ENCODE data around the gene TFPT. TPM values are rescaled to one million over a fixed set of nuclear protein-coding genes. Genes with fewer than 3 reads are reported as not detected.

TFPT gene
- total RNA-seq, 1 experiment from 2014 or later = 45.4 TPM

DNA sequence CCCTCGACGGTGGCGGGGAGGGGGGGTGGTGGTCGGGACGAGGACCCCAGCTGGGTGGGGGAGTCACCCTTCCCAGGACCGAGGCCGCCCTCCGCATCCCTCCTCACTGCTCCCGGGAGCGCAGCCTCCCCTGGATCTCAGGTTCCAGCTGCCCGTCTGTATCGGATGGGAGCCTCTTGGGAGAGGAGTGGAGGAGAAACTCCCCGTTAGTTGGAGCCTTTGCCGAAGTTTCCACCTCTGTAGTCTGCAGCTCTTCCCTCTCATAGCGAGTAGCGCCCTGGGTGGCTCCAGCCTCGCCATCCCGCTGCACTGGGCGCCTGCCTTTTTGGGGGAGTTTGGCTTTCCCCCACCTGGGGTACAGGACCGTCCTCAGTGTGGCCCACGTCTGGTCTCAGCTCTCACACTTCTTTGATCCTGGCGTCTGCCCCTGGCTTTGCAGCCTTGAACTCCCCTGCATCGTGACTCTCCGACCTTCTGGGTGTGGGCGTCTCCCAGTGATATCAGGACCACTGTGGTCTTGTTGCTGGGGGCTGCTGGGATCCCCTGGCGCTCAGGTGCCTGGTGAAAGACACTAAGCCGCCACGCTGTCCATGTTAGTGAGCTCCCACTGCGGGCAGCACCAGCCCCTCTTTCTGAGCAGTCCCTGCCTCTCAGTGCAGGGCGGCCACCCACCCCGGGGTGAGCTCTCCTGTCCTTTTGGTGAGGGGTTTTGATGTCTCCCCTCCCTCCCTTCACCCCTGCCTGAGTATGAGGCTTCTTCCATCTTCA is 23.2 kb upstream of the TFPT start:
- POLR2A ChIA-PET = no interaction called here
- no TSS peak for BruUV-seq (replicated peaks)
- Histone ChIP-seq H3K4me3 (ENCODE audit: low read depth in 2 of 2, low read length in 2 of 2) (peak overlapping the region; percentile 68 to 78), H3K4me1 (ENCODE audit: control insufficient read depth, insufficient read depth, low read length) (peaks cover 30% of the 10 kb centered on the region), H3K9me3 (ENCODE audit: control insufficient read depth, insufficient read depth, low read depth, low read length) (no peaks in the 10 kb centered on the region), H3K36me3 (ENCODE audit: control insufficient read depth, insufficient read depth, low read length) (peaks cover 16% of the 10 kb centered on the region), H3K27ac (ENCODE audit: low read length) (peak overlapping the region; percentile 89), H3K27me3 (ENCODE audit: control insufficient read depth, insufficient read depth, low read length) (no peaks in the 10 kb centered on the region)
- in situ Hi-C loops (cut with HindIII; ENCODE audit: low pct_unique_long_range_greater_than_20kb, low sequenced_read_pairs) = no loop called here
- DNase-seq (ENCODE audit: low read depth, low spot score) = no peak
- CTCF ChIA-PET = interaction anchor here (1.8 kb wide), 1 partner anchor 346 kb away, joined by 5 read pairs; no protein-coding TSS in a partner anchor
- intact Hi-C loops (cut with micrococcal nuclease; ENCODE audit: unreplicated experiment) = no loop called here
- no peak for ATAC-seq
- no peak for TF ChIP-seq SIN3A (IDR thresholded peaks at IDR 0.05; ENCODE audit: borderline replicate concordance, insufficient read depth, low read depth, low read length)
- 0 out of 2 replicates have a peak, but pooled peaks have one; percentile 30 for TF ChIP-seq TCF7L2 (IDR thresholded peaks at IDR 0.05; ENCODE audit: low read depth, low read length)

DNA sequence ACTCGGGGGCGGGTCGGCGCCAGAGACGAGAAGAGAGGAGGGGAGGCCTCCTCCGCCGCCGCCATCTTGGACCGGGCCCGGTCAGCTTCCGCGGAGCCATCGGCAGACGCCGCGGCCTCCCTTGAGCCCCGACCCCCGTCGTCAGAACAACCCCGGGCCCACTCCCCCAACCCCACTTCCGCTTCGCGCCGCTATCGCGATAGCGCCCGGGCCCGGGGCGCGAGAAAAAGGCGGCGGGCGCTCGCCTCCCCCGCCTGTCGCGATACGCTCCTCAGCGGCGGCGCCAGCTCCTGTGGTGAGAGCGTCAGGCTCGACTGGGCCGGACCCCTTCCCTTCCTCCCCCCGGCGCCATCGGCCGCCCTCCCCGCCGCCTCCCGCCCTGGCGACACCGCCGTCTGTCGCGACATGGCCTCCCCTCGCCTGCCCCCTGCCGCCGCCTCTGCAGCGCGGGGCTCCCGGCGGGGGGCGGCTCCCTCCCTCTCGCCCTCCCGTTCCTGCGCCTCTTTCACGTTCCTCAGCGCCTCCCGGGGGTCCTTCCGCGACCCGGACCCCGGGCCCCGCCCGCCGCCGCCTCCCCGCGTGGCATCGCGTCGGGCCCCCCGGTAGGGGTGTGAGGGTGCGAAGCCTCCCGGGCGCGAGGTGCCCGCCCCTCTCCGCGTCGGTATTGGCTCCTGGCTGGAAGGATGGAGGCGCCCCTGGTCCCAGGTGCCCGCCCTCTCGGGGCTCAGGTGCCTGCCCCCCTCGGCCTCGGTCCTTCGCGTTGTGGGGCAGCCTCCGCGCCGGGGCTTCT is 22.4 kb upstream of the TFPT start, which contains the start of gene CNOT3:
TSS of gene CNOT3 (plus strand) at position 64 of the 790 bp plus-strand sequence. CDS start 5,217 bp downstream, outside the sequence.
- CTCF ChIA-PET = interaction anchor here (0.7 to 1.8 kb wide), 2 partner anchors 20 to 345 kb away, joined by 4 to 5 read pairs; no protein-coding TSS in a partner anchor
- Histone ChIP-seq H3K27ac (ENCODE audit: low read length) (peak within 1 kb of the TSS; percentile 95), H3K4me3 (ENCODE audit: low read depth in 2 of 2, low read length in 2 of 2) (peak within 1 kb of the TSS; percentile 68 to 97), H3K27me3 (ENCODE audit: control insufficient read depth, insufficient read depth, low read length) (no peaks in the 10 kb centered on the region), H3K36me3 (ENCODE audit: control insufficient read depth, insufficient read depth, low read length) (peaks cover 8% of the 10 kb centered on the region), H3K9me3 (ENCODE audit: control insufficient read depth, insufficient read depth, low read depth, low read length) (no peaks in the 10 kb centered on the region), H3K4me1 (ENCODE audit: control insufficient read depth, insufficient read depth, low read length) (peaks cover 30% of the 10 kb centered on the region)
- intact Hi-C loops (cut with micrococcal nuclease; ENCODE audit: unreplicated experiment) (no loop called here), in situ Hi-C loops (cut with HindIII; ENCODE audit: low pct_unique_long_range_greater_than_20kb, low sequenced_read_pairs) (no loop called here)
- BruUV-seq (replicated peaks) = no TSS peak
- ATAC-seq = no peak
- TF ChIP-seq POLR2AphosphoS5 (IDR thresholded peaks at IDR 0.05; ENCODE audit: low read depth, low read length) (peak; percentile 87), TCF7L2 (IDR thresholded peaks at IDR 0.05; ENCODE audit: low read depth, low read length) (no peak), SIN3A (IDR thresholded peaks at IDR 0.05; ENCODE audit: borderline replicate concordance, insufficient read depth, low read depth, low read length) (peak; percentile 81; the same call in 1 of the 2 replicates)
- TF ChIP-seq, protein P1, sequence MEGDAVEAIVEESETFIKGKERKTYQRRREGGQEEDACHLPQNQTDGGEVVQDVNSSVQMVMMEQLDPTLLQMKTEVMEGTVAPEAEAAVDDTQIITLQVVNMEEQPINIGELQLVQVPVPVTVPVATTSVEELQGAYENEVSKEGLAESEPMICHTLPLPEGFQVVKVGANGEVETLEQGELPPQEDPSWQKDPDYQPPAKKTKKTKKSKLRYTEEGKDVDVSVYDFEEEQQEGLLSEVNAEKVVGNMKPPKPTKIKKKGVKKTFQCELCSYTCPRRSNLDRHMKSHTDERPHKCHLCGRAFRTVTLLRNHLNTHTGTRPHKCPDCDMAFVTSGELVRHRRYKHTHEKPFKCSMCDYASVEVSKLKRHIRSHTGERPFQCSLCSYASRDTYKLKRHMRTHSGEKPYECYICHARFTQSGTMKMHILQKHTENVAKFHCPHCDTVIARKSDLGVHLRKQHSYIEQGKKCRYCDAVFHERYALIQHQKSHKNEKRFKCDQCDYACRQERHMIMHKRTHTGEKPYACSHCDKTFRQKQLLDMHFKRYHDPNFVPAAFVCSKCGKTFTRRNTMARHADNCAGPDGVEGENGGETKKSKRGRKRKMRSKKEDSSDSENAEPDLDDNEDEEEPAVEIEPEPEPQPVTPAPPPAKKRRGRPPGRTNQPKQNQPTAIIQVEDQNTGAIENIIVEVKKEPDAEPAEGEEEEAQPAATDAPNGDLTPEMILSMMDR (IDR thresholded peaks at IDR 0.05) = no peak
- DNase-seq (ENCODE audit: low read depth, low spot score) = no peak
- POLR2A ChIA-PET = interaction anchor here (1.2 kb wide), 2 partner anchors 20 to 21 kb away, joined by 3 to 4 read pairs; partner anchors contain the start of gene LENG1

DNA sequence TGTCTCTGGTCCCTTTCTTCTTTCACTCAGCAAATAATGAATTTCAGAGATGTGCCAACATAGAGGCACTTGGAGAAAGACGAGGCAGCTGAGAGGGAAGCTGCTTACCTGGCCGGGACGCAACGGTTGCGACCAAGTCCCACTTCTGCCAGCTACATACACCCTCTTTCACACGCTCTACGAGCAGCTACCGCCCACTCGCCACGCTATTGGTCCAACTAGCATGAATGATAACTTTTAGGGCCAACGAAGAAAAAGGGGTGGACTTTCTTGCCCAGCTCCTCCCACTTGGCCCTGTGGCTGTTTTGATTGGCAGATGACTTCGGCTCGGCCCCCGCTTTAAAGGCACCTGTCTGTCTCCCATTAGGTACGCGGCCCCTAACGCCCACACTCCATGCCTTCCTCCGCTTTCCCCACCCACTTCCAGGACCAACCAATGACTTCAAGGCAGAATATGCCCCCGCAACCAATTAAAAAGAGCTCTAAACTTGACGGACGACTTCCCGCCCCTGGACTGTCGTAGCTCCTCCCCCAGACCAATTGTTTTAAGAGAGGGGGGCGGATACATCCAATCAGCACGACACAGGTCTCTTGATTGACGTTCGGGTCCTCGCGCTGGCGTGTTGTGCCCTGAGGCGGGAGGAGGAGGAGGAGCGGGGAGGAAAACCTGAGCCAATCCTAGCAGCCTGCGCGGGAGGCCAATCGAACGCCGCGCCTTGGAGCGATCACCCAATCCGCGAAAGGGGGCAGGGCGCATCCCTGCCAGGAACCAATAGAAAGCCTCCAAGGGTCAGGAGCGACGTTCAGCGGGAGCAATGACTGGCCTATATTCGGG is 21.6 kb upstream of the TFPT start:
- Histone ChIP-seq H3K4me3 (ENCODE audit: low read depth in 2 of 2, low read length in 2 of 2) (peak overlapping the region; percentile 68 to 97), H3K36me3 (ENCODE audit: control insufficient read depth, insufficient read depth, low read length) (peaks cover 4% of the 10 kb centered on the region), H3K4me1 (ENCODE audit: control insufficient read depth, insufficient read depth, low read length) (peaks cover 30% of the 10 kb centered on the region), H3K27me3 (ENCODE audit: control insufficient read depth, insufficient read depth, low read length) (no peaks in the 10 kb centered on the region), H3K27ac (ENCODE audit: low read length) (peak overlapping the region; percentile 95), H3K9me3 (ENCODE audit: control insufficient read depth, insufficient read depth, low read depth, low read length) (no peaks in the 10 kb centered on the region)
- in situ Hi-C loops (cut with HindIII; ENCODE audit: low pct_unique_long_range_greater_than_20kb, low sequenced_read_pairs) = no loop called here
- TF ChIP-seq, protein P1 (IDR thresholded peaks at IDR 0.05) = no peak
- TF ChIP-seq SIN3A (IDR thresholded peaks at IDR 0.05; ENCODE audit: borderline replicate concordance, insufficient read depth, low read depth, low read length) = 0 out of 2 replicates have a peak, but pooled peaks have one; percentile 80
- peak; percentile 86 for TF ChIP-seq POLR2AphosphoS5 (IDR thresholded peaks at IDR 0.05; ENCODE audit: low read depth, low read length)
- TF ChIP-seq TCF7L2 (IDR thresholded peaks at IDR 0.05; ENCODE audit: low read depth, low read length) = peak; percentile 33; the same call in 1 of the 2 replicates
- ChIA-PET POLR2A (interaction anchor here (0.5 to 1.2 kb wide), 8 partner anchors 14 to 39 kb away, joined by 3 to 9 read pairs (median 3); partner anchors contain the start of genes LENG1, PRPF31 and TFPT), CTCF (interaction anchor here (0.7 to 1.8 kb wide), 2 partner anchors 20 to 344 kb away, joined by 4 to 5 read pairs; no protein-coding TSS in a partner anchor)
- DNase-seq (ENCODE audit: low read depth, low spot score) = peak; percentile 100
- intact Hi-C loops (cut with micrococcal nuclease; ENCODE audit: unreplicated experiment) = no loop called here
- peak; percentile 90 for ATAC-seq
- no TSS peak for BruUV-seq (replicated peaks)
